Hematopoietic multipotent progenitor cell treated with erythropoietin and hydrocortisone succinate and interleukin-3 and kit ligand, for 15 days (in vitro differentiated cells): ENCODE results near the gene TRIM24.

ENCODE experiments used
- DNase-seq: peaks from one replicate; pipeline ENCODE4 v3.0.0-alpha.2; 2015; ENCODE audit warnings: low spot score

TRIM24 gene

DNA sequence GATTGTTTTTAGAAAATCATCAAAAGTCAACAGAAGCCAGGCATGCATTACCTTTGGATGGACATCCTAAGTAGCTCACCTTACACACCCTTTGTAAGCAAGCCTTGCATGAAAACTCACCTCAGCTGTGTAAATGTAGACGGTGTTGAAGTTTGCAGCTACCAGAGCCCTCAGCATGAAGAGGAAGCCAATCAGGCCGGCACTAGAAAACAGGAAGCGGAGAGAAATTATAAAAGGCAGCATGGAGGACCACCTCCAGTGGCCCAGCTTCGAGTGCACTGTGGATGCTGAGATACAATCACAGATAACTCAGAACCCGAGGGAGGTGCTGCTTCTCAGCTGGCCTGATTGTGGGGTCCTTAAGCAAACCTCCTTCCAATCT, 165.8 kb downstream of the TRIM24 start:
- no peak for DNase-seq

DNA sequence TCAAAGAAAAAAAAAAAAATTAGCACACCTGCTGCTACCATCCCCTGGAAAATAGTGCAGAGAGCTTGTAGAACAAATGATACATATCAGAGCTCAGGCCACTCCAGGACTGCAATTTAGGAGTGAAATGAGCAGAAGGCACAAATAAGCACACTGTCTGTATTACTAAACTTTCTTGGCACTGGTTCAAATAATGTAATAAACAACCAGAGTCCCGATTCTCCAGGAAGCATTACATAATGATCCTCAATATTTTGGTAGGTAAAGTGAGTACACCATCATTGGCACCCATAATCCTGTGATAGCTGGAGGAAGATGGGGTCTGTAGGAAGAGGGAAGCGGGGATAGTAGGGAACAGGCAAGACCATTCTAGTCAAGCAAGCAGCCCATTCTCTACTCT, 166.8 kb downstream of the TRIM24 start:
- no peak for DNase-seq

DNA sequence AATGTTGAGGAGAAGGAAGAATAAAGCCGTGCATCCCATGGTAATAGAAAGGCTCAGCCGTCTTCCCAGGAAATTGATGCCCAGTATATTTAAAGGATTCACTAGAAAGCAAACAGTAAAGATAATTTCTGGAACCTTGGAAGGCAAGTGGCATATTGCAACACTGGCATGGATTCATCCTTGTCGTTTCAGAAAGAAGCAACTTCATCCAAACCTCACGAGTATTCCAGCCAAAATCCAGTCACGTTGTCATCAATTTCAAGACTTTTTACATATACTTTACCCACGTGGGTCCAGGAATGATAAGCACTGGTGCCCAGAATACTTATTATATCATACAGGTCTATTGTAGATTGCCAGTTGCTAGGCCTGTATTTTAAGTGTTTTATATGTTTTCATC, 167.3 kb downstream of the TRIM24 start:
- no peak for DNase-seq

DNA sequence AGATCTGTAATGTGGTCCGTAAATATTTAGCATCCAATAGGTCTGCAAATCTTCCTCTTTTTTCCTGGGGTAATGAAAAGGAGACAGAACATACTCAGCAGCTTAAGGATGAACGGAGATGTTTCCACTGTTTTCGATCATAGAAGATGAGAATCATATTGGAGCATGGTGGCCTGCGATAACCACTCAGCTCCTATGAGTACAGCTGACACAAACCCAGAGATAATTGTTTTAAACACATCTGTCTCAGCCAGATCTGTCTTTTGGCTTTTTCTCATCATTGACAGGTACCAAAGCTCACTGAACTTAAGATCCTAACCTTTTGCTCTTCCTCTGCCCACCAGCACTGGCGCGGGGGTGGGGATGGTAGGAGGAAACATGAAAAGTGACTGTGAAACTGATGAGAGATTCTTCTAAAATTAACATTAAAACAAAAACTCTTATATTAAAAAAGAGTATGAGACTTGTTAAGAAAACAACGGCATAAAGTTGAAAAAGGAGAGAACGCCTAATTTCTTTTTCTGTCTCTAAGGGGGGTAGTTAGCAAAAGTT, 170.1 kb downstream of the TRIM24 start:
- no peak for DNase-seq

DNA sequence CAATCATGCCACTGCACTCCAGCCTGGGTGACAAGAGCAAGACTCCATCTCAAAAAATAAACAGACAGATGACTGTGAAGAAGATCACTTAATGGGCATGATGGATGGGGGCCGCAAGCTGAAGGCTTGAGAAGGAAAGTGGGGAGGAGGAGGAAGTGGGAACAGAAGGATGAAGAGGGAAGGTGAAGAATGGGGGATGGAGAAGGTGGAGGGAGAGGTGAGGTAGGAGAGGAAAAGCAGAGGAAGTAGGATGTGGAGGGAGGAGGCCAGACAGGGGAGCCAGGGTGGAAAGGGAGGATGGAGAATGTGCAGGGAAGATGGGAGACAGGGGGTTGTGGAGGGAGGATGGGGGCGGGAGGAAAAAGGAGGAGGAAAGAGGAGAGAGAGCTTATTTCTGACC, 172.3 kb downstream of the TRIM24 start:
- DNase-seq: no peak

DNA sequence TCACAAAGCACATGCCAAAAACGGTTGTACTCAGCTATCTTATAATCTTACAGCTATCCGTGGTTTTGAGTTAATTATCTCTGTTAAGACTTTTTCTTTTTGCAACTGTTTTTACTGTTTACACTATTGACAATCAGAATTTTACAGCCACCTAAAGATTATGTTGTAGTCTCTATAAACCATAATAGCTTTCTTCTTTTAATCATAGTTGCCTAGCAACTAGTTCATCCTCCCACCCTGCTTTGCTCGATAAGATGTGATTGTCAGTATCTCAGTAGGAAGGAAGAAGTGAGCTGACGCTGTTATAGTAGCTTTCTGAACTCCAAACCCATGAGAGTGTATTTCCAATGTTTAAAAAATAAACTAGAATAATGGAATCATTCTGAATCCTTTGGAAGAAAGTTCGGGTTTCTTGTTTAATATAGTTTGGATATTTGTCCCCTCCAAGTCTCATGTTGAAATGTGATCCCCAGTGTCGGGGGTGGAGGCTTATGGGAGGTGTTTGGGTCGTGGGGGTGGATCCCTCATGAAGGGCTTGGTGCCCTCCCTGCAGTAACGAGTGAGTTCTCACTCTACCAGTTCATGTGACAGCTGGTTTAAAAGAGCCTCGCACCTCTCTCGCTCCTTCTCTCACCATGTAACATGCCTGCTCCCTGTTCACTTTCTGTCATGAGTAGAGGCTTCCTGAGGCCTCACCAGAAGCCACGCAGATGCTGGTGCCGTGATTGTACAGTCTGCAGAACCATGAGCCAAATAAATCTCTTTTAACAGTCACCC, 173.0 kb downstream of the TRIM24 start:
- DNase-seq: no peak
